Measurements from ENCODE around the gene ABHD14A. TPM values are rescaled to one million over a fixed set of nuclear protein-coding genes. Genes with fewer than 3 reads are reported as not detected.

ABHD14A gene
- total and polyA plus RNA-seq, 2 experiments from 2014 or later = 17.1 to 55.1 TPM

DNA sequence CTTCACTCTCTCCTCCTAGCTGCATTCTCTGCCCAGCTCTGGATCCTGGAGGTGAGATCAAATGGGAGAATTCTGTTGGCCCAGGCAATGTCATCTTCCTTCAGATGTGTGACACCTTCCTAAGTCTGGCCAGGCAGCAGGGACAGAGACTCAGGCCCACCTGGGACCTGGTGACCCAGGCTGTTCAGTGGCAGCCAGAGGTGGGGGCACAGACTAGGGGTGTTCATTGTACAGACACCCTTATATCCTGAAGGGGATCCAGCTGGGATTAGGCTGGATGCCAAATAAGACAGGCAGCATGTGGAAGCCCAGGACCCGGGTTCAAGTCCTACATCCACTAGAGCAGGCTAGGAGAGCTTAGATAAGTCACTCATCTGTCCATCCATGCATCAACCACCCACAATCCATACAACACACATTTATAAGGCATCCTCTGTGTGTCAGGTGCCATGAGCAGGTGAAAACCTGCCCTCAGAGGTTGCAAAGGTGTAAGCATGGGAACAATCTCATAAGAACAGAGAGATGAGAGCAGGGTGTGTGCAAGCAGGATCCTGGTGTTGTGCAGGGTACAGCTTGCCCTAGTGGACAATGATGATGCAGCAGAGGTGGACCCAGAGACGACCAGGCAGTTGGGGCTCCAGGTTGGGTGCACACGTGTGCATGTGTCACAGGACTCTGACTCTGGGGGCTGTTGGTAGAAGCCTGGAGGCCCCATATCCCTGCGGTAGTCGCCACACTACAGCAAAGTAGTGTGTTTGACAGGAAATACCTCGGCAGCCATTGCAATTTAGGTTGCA is 39.1 kb downstream of the ABHD14A start:
- H2AFZ ChIP-seq = no peak overlapping the region
- no peak overlapping the region for H3K4me3 ChIP-seq
- TF ChIP-seq EZH2 (IDR thresholded peaks at IDR 0.05; ENCODE audit: borderline replicate concordance) (no peak), EZH2phosphoT487 (IDR thresholded peaks at IDR 0.05; ENCODE audit: low read depth, severe bottlenecking, unreplicated experiment) (no peak)
- TF ChIP-seq, protein P1, sequence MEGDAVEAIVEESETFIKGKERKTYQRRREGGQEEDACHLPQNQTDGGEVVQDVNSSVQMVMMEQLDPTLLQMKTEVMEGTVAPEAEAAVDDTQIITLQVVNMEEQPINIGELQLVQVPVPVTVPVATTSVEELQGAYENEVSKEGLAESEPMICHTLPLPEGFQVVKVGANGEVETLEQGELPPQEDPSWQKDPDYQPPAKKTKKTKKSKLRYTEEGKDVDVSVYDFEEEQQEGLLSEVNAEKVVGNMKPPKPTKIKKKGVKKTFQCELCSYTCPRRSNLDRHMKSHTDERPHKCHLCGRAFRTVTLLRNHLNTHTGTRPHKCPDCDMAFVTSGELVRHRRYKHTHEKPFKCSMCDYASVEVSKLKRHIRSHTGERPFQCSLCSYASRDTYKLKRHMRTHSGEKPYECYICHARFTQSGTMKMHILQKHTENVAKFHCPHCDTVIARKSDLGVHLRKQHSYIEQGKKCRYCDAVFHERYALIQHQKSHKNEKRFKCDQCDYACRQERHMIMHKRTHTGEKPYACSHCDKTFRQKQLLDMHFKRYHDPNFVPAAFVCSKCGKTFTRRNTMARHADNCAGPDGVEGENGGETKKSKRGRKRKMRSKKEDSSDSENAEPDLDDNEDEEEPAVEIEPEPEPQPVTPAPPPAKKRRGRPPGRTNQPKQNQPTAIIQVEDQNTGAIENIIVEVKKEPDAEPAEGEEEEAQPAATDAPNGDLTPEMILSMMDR (IDR thresholded peaks at IDR 0.05; ENCODE audit: poor library complexity) = no peak
- no peaks in the 10 kb centered on the region for H3K36me3 ChIP-seq (replicated peaks; ENCODE audit: insufficient read depth, low read depth)
- DNase-seq (ENCODE audit: low spot score) = no peak
- 86% methylated on average over 6 of the region's 6 CpGs for WGBS (ENCODE audit: low lambda C conversion rate, missing lambda C conversion rate)
- H3K4me1 ChIP-seq (ENCODE audit: insufficient read depth) = no peaks in the 10 kb centered on the region
- H3K9me3 ChIP-seq (ENCODE audit: low read depth) = no peaks in the 10 kb centered on the region
- no peaks in the 10 kb centered on the region for H3K79me2 ChIP-seq
- H3K9me2 ChIP-seq (replicated peaks; ENCODE audit: insufficient read depth) = no peaks in the 10 kb centered on the region
- H3K27ac ChIP-seq = no peak overlapping the region
- no peak overlapping the region for H3K4me2 ChIP-seq
- no peaks in the 10 kb centered on the region for H4K20me1 ChIP-seq (ENCODE audit: insufficient read depth, poor library complexity, severe bottlenecking)
- no peaks in the 10 kb centered on the region for H3K27me3 ChIP-seq

GRCh38 chr3:52014613-52015012 is 39.7 kb downstream of the ABHD14A start:
- H2AFZ ChIP-seq = no peak overlapping the region
- TF ChIP-seq EZH2 (IDR thresholded peaks at IDR 0.05; ENCODE audit: borderline replicate concordance) (no peak), EZH2phosphoT487 (IDR thresholded peaks at IDR 0.05; ENCODE audit: low read depth, severe bottlenecking, unreplicated experiment) (no peak)
- TF ChIP-seq, protein P1 (IDR thresholded peaks at IDR 0.05; ENCODE audit: poor library complexity) = peak; percentile 20
- H3K36me3 ChIP-seq (replicated peaks; ENCODE audit: insufficient read depth, low read depth) = no peaks in the 10 kb centered on the region
- WGBS (ENCODE audit: low lambda C conversion rate, missing lambda C conversion rate) = 68% methylated on average over 8 of the region's 8 CpGs
- no peaks in the 10 kb centered on the region for H3K79me2 ChIP-seq
- no peaks in the 10 kb centered on the region for H4K20me1 ChIP-seq (ENCODE audit: insufficient read depth, poor library complexity, severe bottlenecking)
- H3K4me3 ChIP-seq = no peak overlapping the region
- no peaks in the 10 kb centered on the region for H3K27me3 ChIP-seq
- H3K4me1 ChIP-seq (ENCODE audit: insufficient read depth) = no peaks in the 10 kb centered on the region
- no peaks in the 10 kb centered on the region for H3K9me3 ChIP-seq (ENCODE audit: low read depth)
- H3K4me2 ChIP-seq = no peak overlapping the region
- H3K9me2 ChIP-seq (replicated peaks; ENCODE audit: insufficient read depth) = no peaks in the 10 kb centered on the region
- H3K27ac ChIP-seq = no peak overlapping the region
- peak; percentile 40 for DNase-seq (ENCODE audit: low spot score)

- Histone ChIP-seq H3K9me2 (replicated peaks; ENCODE audit: insufficient read depth) (no peaks in the 10 kb centered on the region), H3K4me3 (no peak overlapping the region), H3K27me3 (no peaks in the 10 kb centered on the region), H2AFZ (no peak overlapping the region), H4K20me1 (ENCODE audit: insufficient read depth, poor library complexity, severe bottlenecking) (no peaks in the 10 kb centered on the region), H3K27ac (no peak overlapping the region), H3K9me3 (ENCODE audit: low read depth) (no peaks in the 10 kb centered on the region), H3K4me2 (no peak overlapping the region), H3K4me1 (ENCODE audit: insufficient read depth) (no peaks in the 10 kb centered on the region), H3K79me2 (no peaks in the 10 kb centered on the region), H3K36me3 (replicated peaks; ENCODE audit: insufficient read depth, low read depth) (no peaks in the 10 kb centered on the region)
- TF ChIP-seq, protein P1 (IDR thresholded peaks at IDR 0.05; ENCODE audit: poor library complexity) = no peak
- TF ChIP-seq EZH2phosphoT487 (IDR thresholded peaks at IDR 0.05; ENCODE audit: low read depth, severe bottlenecking, unreplicated experiment) (no peak), EZH2 (IDR thresholded peaks at IDR 0.05; ENCODE audit: borderline replicate concordance) (no peak)
- 85% methylated on average over 12 of the region's 13 CpGs for WGBS (ENCODE audit: low lambda C conversion rate, missing lambda C conversion rate)
- no peak for DNase-seq (ENCODE audit: low spot score)
These were observed 40.8 kb downstream of the ABHD14A start for GRCh38 chr3:52015438-52016228.

All from hepatocyte (in vitro differentiated cells).